IPS-NIHi7 (cell line): ENCODE results near the gene ASIC4.
A peak's percentile ranks its signal among the peaks of the same experiment; 100 is the strongest.

ENCODE experiments used
- DNase-seq: peaks from one replicate; pipeline ENCODE4 v3.0.0; 2012; ENCODE audit warnings: mixed read lengths; ENCODE audit errors: extremely low spot score

ASIC4 gene, protein sequence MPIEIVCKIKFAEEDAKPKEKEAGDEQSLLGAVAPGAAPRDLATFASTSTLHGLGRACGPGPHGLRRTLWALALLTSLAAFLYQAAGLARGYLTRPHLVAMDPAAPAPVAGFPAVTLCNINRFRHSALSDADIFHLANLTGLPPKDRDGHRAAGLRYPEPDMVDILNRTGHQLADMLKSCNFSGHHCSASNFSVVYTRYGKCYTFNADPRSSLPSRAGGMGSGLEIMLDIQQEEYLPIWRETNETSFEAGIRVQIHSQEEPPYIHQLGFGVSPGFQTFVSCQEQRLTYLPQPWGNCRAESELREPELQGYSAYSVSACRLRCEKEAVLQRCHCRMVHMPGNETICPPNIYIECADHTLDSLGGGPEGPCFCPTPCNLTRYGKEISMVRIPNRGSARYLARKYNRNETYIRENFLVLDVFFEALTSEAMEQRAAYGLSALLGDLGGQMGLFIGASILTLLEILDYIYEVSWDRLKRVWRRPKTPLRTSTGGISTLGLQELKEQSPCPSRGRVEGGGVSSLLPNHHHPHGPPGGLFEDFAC

DNA sequence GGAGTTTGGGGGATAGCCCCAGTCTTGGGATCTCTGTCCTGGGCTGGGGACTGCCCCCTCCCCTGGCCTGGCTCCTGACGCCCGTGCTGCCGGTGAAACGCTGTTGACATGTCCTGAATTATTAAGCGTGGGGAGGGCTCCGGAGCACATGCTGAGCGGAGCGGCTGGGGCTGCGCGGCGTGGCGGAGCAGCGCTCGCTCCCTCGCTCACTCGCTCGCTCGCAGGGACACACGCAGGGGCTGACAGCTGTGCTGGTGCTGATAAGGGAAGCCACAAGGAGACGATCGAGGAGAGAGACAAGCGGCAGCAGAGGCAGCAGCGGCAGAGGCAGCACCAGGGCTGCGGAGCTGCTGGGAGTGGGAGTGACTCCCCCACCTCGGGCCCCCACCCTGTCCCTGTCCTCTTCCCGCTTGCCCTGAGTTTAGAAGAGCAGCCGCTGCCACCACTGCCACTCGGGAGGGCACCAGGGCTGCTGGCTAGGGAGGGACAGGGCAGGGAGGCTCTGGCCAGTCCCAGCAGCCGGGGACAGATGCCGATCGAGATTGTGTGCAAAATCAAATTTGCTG, at the start of gene ASIC4:
TSS of gene ASIC4 (plus strand) at position 287 of the 566 bp plus-strand sequence. CDS start at position 530, 243 bp downstream.
- DNase-seq = no peak

DNA sequence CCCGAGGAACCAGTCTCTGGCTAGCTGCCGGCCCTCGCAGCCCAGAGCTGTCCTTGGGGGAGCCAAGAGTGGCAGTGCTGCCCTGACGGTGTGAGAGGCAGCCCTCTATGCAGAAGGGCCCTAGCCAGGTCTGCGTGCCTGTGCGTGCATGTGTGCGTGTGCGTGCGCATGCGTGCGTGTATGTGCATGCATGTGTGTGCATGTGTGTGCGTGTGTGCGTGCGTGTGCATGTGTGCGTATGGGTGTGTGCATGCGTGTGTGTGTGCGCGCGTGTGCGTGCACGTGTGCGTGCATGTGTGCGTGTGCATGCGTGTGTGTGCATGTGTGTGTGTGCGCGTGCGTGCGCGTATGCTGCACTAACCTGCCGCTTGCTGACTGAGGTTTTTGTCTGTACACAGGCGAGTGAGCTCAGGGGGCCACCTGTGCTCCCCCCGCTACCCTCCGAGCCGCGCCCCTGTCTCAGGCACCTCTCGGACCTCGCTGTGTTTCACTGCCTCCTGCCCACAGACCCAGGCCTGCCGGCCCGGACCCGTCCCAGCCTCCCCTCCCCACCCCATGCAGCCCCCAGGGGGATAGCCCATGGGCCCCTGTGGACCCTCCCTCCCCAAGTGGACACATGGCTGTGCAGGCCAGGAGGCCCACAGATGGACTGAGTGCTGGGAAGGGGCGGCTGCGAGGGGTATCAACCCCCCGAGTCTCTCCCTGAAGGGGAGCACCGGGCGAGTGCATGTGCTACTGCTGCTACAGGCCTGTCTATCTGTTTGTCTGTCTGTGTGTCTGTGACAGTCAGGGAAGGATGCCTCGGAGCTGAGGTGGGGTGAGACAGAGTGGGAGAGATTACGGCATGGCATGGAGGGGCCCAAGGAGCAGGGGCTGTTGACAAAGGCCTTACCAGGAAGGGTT, 48.4 kb upstream of the ASIC4 start:
- no peak for DNase-seq

DNA sequence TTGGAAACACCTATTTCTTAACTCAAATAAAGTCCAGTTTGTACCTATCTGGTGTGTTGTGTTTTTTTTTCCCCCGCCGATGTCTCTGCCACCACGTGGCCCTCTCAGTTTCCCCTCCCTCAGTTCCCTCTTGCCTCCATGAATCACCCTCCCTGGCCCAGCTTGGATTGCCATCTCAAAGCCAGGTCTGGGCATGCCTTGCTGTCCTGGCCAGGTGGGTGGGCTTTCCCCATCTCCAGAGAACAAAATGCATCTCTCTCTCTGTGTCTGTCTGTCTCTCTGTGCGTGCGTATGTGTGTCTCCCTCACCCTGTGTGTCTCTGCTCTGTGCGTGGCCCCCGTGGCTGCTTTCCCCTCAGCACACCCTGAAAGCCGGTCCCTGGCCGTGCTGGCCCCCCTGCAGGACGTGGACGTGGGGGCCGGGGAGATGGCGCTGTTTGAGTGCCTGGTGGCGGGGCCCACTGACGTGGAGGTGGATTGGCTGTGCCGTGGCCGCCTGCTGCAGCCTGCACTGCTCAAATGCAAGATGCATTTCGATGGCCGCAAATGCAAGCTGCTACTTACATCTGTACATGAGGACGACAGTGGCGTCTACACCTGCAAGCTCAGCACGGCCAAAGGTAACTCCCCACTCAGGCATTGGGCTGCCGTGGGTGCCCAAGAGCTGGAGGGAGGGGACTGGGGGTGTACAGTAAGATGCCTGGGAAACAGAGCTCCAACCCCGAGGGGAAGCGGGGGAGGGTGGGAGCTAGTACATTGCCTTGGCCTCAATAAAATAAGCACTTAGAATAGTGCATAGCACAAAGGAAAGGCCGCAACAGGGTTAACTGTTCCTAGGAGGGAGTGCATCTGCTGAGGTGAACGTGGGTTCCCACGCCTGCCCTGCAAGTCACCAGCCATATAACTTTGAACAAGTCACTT, 47.2 kb upstream of the ASIC4 start:
- DNase-seq = no peak

DNA sequence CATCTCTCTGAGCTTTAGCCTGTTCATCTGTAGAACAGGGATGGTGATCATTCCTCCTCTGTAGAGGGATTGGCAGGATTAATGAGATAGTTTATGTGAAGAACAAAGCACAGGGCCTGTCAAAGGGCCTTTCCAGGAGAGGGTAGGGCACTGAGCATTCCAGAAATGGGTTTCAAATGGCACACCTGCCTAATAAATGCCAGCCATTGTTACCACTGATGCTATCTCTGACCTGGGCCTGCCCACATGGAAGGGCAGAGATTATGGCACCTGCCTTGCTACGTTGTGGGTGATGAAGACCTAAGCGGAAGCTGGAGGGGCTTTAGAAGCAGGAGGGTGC, 46.6 kb upstream of the ASIC4 start:
- DNase-seq = no peak

DNA sequence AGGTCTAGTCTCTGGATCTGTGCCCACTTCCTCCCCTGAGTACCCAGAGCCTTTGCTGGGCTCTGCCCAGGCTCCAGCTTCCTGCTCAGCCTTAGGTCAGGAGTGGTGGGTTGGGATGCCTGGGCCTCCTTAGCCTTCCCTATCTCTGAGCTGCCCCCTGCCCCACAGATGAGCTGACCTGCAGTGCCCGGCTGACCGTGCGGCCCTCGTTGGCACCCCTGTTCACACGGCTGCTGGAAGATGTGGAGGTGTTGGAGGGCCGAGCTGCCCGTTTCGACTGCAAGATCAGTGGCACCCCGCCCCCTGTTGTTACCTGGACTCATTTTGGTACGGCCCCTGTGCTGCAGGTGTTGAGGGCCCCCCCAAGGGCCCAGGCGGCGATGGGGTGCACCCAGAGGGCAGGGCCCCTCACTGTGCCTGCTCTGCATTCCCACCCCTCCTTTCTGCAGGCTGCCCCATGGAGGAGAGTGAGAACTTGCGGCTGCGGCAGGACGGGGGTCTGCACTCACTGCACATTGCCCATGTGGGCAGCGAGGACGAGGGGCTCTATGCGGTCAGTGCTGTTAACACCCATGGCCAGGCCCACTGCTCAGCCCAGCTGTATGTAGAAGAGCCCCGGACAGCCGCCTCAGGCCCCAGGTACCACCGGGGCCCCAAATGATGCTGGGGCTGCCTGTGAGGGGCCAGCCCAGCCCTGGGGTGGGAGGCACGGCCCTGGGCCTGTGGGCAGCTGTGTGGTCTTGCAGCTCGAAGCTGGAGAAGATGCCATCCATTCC, 45.7 kb upstream of the ASIC4 start:
- no peak for DNase-seq

DNA sequence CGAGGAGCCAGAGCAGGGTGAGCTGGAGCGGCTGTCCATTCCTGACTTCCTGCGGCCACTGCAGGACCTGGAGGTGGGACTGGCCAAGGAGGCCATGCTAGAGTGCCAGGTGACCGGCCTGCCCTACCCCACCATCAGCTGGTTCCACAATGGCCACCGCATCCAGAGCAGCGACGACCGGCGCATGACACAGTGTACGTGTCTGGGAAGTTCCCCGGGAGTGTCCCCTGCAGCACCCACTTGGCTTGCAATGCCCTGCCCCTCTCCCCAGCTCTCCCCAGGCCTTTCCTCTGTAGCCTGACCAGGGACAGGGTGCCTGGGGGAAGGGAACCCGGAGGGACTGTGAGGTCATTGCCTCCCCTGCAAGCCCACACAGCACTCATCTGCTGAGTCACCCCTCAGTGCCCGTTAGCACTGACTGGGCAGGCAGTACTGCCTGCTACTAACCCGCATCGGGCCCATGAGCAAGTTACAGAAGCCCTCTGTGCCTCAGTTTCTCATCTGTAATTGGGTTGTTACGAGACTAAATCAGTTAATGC, 45.0 kb upstream of the ASIC4 start:
- no peak for DNase-seq

DNA sequence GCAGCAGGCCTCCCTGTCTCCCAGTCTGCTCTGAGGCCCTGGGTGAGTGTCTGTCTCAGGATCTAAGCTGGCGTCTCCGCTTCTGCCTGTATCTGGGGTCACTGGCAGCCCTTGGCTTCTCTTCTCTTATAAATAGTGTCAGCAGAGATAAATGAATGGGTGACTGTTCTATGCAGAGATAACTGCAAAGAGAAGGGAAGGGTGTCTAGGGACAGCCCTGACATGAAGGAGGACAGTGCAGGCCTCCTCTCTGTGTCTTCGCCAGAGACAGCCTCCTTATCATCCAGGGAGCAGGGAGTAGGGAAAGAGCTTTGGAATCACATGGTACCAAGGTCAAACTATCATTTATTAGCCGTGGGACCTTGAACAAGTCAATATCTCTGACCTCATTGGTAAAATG, 43.9 kb upstream of the ASIC4 start:
- no peak for DNase-seq

DNA sequence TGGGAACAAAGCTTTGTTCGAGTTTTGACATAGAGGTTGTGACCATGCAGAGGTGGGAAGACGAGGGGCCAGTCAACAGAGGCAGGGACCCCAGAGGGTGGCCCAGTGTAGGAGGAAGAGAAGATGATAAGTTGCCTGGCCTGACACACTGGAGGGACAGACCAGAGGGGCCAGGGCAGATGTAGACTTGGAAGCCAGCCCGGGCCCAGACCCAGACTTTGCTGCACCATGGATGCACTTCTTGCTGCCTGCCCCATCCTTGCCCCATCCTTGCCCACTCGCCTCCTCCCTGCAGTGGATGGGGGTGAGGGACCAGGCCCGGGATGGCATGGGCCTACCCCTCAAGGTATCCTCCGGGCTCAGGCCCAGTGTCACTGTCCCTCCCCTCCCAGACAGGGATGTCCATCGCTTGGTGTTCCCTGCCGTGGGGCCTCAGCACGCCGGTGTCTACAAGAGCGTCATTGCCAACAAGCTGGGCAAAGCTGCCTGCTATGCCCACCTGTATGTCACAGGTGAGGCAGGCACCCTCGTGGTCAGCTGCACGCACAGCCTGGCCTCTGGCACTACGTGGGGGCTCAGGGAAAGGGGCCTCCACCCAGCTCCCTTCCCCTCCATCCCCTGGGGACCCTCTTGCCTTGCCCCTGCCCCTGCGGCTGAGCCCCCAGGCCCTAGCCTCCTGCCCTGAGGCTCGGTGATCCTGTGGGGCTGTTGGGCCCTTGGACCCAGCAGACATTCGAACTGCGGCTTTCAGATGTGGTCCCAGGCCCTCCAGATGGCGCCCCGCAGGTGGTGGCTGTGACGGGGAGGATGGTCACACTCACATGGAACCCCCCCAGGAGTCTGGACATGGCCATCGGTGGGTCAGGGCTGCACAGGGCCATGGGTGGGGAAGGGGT, 42.6 kb upstream of the ASIC4 start:
- DNase-seq = no peak

DNA sequence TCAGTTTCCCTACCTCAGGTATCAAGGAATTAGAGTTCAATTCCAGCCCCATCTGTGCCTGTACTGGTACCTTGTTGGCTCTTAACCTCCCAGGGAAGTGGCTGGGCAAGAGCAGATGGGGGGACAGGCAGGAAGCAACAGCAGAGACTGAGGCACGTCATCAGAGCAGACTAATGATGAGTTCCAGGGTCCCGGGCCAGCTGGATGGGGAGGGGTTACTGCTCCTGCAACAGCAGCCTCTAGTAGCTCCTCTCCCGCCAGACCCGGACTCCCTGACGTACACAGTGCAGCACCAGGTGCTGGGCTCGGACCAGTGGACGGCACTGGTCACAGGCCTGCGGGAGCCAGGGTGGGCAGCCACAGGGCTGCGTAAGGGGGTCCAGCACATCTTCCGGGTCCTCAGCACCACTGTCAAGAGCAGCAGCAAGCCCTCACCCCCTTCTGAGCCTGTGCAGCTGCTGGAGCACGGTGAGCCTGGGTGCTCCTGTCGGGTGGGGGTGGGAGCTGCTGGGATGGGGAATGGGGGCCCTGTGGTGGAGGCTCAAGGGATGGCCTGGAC, 41.6 kb upstream of the ASIC4 start:
- no peak for DNase-seq

DNA sequence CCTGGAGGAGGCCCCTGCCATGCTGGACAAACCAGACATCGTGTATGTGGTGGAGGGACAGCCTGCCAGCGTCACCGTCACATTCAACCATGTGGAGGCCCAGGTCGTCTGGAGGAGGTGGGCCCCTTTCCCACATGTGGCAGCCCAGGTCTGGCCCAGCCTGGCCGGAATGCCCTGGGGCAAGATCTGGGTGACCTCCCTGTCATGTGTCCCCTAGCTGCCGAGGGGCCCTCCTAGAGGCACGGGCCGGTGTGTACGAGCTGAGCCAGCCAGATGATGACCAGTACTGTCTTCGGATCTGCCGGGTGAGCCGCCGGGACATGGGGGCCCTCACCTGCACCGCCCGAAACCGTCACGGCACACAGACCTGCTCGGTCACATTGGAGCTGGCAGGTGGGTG, 40.8 kb upstream of the ASIC4 start:
- no peak for DNase-seq

DNA sequence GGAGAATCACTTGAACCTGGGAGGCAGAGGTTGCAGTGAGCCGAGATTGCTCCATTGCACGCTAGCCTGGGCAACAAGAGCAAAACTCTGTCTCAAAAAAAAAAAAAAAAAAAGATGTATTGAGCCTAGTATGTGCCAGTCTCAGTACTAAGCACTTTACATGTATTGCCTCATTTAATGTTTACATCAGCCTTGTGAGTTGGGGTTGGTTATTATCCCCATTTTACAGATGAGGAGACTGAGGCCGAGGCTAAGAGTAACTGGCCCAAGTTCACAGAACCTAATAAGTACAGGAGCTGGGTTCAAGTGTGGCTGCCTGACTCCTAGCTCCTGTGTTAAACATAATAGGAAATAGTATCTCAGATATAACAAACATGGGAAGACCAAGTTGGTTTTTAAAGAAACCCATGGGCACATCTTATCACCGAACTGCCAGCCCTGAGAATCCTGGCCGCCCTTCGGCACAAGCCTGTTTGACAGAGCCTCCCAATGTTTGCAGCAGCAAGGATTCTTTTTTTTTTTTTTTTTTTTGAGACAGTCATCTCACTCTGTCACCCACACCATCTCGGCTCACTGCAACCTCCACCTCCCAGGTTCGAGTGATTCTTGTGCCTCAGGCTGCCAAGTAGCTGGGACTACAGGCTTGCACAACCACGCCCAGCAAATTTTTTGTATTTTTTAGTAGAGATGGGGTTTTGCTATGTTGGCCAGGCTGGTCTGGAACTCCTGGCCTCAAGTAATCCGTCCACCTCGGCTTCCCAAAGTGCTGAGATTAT, 39.8 kb upstream of the ASIC4 start:
- no peak for DNase-seq

DNA sequence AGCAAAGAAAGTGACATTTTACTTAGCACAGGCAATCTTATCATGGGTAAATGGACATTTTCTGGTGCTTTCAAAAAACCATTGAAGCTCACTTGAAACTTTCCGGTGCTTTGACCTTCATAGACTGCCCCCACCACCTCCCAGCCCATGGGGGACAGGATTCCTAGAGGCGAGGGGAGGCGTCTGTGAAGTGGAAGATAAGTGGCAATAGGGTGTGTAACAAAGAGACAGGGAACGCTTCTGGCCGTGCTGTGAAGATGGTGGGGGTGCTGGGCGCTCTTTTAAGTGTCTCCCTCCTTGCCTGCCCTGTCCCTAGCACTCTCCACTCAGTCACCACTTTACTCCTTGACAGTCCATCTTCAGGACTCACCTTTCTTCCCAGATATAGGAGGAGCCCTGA, 39.0 kb upstream of the ASIC4 start:
- DNase-seq = no peak

DNA sequence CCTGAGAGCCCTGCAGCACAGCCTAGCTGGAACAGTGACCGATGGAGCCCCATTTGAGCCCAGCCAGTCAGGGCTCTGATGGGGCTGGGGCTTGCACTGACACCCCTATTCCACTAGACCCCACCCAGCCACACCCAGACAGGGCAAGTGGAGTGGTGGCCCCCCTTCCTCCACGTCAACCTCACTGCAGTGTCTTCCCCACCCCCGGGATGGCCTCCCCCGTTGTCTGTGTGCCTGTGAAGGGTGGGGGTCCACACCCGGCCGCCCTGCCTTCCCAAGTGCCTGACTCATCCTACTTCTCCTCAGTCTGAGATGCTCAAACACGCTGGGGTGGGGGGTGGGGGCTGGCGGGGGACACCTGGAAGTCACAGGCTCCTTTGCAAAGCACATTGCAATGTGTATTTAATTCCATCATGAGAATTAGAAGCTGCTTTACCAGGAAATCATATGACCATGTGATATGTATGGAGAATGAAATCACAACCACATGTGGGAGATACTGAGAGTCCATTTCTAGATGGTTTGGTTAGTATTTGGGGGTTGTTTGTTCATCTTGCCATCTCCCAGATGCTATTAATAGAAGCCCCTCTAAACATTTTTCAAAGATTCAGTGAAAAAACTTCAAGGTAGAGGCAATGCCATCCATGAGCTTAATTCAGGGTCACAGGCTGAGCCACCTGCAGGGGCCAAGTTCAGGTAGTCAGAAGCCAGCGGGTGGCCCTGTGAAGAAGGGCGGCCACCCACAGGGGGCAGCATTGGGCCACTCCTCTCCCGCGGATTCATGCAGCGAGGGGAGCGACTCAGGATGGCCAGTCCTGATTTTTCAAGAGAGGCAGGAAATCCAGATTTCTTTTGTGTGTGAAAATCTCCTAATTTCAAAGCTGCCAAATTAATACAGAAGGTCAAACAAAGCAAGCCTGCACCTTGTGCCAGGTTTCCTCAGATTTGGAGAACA, 38.3 kb upstream of the ASIC4 start:
- peak; percentile 70 for DNase-seq

DNA sequence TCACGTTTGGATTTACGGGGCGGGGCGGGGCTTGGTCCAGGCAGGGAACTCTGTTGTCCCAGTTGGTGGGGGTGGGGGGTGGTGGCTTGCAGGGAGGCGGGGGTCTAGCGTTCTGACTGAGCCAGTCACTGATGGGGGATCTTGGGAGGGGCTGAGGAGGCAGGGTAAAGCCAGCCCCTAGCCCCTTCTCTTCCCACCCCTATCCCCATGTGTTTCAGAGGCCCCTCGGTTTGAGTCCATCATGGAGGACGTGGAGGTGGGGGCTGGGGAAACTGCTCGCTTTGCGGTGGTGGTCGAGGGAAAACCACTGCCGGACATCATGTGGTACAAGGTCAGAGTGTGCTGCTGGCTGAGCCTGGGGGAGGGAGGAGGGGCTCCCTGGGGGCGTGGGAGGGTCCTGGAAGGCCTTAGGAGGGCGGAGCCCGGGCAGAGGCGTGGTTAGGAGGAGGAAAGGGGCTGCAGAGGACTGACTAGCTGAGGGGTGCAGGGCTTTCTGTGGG, 37.6 kb upstream of the ASIC4 start:
- peak; percentile 85 for DNase-seq

DNA sequence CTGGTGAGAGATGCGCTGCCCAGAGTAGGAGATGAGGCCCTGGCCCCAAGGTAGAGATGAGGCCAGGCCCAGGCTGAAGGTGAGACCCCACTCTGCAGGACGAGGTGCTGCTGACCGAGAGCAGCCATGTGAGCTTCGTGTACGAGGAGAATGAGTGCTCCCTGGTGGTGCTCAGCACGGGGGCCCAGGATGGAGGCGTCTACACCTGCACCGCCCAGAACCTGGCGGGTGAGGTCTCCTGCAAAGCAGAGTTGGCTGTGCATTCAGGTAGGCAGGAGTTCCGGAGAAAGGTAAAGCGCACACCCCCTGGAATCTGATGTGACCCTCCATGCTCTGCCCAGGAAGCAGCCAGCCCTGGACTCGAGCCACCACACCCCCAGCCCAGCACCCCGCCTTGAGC, 37.1 kb upstream of the ASIC4 start:
- no peak for DNase-seq

DNA sequence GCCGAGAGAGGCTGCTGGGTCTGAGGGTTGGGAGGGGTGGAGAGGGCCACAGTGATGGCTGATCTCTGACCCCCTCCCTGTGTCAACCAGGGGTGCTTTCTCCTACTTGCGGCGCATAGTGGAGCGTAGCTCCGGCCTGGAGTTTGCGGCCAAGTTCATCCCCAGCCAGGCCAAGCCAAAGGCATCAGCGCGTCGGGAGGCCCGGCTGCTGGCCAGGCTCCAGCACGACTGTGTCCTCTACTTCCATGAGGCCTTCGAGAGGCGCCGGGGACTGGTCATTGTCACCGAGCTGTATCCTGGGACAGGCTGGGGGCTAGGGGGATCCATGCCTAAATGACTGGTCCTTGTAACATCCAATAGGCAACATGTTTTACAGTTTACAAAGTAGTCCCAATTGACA, 36.5 kb upstream of the ASIC4 start:
- DNase-seq = no peak

DNA sequence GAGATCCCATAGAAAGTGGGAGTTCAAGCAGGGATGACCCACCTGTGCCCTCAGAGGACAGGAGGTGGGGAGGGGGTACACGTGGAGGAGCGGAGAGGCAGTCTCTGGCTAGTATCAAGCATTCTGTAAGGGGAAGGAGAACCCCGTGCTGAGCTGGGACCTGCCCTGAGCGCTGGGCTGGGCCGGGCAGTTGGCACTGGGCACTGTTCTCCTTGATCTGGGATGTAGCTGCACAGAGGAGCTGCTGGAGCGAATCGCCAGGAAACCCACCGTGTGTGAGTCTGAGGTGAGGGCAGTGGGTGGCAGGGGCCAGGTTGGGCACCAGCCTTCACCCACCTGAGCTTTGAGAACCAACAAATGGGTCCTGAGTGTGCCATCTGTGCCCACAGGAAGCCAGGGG, 35.4 kb upstream of the ASIC4 start:
- no peak for DNase-seq
